GM15510 (cell line): ENCODE data around the gene SAMD14.

Experiments used
- POLR2A ChIP-seq: IDR thresholded peaks from 3 replicates; pipeline ENCODE4 v1.6.1; 2011; ENCODE audit warnings: borderline replicate concordance; ENCODE audit not compliant: insufficient read length; ENCODE audit errors: extremely low read depth

The SAMD14 gene

DNA sequence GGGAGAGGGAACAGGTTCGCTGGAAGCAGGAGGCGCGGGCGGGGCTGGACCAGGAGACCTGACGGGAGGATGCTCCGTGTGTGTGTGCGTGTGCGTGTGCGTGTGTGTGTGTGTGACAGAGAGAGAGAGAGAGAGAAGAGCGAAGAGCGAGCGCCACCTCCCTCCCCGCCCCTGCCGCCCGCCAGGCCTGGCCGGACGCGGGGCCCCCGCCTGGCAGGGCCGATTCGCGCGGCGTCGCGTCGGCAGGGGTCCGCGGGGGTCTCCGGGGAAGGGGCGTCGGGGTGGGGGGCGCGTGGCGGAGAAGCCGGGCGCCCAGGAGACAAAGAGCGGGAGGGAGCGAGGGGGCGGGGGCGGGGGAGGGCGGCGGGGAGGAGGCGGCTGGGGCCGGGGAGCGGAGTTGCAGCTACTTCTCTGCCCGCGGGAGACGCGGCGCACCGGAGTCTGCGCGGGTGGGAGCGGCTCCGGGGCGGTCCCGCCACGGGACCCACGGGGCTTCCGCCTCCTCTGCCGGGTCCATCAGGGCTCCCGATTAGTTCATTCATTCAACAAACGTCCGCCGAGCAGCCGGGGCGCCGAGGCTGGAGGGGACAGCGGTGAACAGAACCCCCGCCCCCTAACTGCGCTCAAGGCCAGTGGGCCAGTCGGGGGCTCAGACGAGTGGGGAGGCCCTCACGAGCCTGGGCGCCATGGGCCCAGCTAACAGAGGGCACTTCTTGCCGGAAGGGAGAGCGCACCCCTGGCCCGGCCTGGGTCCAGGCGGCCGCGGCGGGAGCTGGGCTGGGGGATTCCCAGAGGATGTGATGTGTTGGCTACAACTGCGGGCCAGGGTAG, at the start of gene SAMD14:
TSS of gene SAMD14 (minus strand) at position 433 of the 831 bp plus-strand sequence. CDS start 5,201 bp downstream, outside the sequence.
- peak; percentile 23 for TF ChIP-seq POLR2A

GRCh38 chr17:50177983-50178834, 48.2 kb upstream of the SAMD14 start:
- TF ChIP-seq POLR2A, result no peak

- TF ChIP-seq POLR2A, result no peak
These were observed 47.5 kb upstream of the SAMD14 start for GRCh38 chr17:50177476-50177875.

DNA sequence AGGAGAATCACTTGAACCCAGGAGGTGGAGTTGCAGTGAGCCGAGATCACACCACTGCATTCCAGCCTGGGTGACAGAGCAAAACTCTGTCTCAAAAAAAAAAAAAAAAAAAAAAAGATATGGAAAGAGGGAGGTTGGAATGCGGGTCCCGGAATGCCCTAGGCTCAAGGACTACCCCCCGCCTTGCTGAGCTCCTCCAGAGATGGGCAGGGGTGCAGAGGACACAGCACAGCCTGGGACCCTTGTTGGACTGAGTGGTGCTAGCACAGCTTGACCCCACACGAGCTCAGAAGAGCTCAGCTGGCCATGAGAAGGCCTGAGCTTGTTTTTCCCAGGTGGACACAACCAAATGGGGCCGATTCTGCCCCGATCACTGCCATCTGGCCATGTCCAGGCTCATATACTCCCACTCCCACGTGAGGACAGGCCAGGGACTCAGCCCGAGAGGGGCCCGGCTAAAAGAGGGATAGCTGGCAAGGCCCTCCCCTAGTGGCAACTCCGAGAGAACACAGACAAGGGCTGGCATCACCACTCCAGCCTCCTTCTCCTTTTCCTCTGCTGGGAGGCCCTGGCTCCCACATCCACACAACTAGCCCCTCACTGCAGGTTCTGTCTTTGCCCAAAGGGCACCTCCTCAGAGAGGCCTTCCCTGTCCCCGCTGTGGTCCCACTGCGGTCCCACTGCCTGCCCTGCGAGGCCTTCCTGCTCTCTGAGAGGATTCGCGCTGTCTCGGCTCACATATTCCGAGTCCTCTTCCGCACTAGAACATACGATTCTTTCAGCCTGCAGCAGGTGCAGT, 46.8 kb upstream of the SAMD14 start:
- no peak for TF ChIP-seq POLR2A

- TF ChIP-seq POLR2A, result no peak
These were observed 45.3 kb upstream of the SAMD14 start for GRCh38 chr17:50175035-50175807.

- no peak for TF ChIP-seq POLR2A
These were observed 44.5 kb upstream of the SAMD14 start for GRCh38 chr17:50174444-50174843.

DNA sequence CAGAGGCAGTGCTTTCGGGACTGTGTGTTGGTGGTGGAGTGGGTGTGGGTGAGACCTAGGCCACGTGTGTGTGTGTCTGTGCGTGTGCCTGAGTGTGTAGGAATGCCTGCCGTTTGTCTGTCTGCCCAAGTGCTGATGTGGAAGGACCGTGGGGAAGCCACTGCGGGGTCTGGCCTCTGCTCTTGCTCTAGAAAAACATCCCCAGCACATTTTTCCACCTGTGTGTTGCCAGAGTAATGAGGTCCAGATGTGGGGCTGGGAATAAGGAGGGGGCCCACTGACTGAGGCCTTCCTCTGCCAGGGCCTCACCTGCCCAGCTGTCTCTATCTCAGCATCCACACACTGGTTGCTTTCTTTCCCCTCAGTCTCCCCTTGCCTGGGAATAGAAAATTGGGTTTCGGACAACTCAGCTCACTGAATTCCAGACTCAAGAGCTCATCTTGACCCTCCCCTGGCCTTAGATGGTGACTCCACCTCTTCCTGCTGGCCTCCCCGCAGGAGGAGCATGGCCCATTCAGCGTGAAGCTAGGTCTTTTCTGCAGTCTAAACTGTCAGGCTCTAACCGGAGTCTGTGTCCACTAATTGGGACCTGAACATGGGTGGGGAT, 43.5 kb upstream of the SAMD14 start:
- no peak for TF ChIP-seq POLR2A

DNA sequence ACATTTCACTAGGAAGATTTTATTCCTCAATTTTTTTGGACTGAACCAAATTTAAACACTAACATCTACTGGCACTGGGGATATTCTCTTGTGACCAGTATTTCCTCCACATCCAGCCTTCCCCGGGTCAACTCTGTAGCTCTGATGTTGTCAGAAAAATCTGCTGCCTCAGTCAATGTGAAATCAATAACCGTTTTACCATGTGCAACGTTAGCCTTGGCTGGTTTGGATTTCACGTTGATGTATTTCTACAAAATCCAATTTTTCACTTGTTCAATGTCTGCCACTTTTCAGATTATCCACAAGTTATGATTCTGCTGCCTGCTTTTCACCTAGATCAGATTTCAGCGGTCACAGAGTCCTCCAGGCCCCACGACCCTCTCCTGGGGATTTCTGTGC, 43.0 kb upstream of the SAMD14 start:
- TF ChIP-seq POLR2A, result no peak

DNA sequence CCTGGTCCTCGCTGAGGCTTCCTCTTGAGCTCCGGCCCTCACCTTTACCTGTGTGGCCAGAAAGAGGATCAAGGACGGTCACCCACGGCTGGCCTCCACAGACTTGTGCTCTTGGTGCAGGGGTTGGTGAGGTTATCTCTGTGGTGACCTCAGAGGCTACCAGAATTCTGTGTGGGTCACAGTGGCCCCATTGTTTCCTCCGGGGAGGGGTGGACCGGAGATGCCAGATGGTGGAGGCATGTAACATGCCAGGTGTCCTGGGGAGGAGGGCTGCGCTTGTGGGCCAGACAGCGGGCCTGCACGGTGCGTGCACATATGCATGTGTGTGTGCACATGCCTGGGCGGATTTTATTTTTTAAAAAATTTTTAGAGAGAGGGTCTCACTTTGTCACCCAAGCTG, 42.2 kb upstream of the SAMD14 start:
- TF ChIP-seq POLR2A, result no peak

GRCh38 chr17:50171371-50172071, 41.6 kb upstream of the SAMD14 start:
- TF ChIP-seq POLR2A, result no peak

GRCh38 chr17:50170662-50171370, 40.9 kb upstream of the SAMD14 start:
- TF ChIP-seq POLR2A, result no peak

- no peak for TF ChIP-seq POLR2A
These were observed 40.0 kb upstream of the SAMD14 start for GRCh38 chr17:50169881-50170459.
